ENCODE measurements around the gene HSBP1.

- TF ChIP-seq, protein P1, sequence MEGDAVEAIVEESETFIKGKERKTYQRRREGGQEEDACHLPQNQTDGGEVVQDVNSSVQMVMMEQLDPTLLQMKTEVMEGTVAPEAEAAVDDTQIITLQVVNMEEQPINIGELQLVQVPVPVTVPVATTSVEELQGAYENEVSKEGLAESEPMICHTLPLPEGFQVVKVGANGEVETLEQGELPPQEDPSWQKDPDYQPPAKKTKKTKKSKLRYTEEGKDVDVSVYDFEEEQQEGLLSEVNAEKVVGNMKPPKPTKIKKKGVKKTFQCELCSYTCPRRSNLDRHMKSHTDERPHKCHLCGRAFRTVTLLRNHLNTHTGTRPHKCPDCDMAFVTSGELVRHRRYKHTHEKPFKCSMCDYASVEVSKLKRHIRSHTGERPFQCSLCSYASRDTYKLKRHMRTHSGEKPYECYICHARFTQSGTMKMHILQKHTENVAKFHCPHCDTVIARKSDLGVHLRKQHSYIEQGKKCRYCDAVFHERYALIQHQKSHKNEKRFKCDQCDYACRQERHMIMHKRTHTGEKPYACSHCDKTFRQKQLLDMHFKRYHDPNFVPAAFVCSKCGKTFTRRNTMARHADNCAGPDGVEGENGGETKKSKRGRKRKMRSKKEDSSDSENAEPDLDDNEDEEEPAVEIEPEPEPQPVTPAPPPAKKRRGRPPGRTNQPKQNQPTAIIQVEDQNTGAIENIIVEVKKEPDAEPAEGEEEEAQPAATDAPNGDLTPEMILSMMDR (IDR thresholded peaks at IDR 0.05) = no peak
- TF ChIP-seq POLR2A (IDR thresholded peaks at IDR 0.05) = no peak
Observed at GRCh38 chr16:83838151-83838550, 30.4 kb downstream of the HSBP1 start.
